ENCODE data around the gene PPP1R27. TPM values are rescaled to one million over a fixed set of nuclear protein-coding genes. Genes with fewer than 3 reads are reported as not detected.
A peak's percentile ranks its signal among the peaks of the same experiment; 100 is the strongest.

The PPP1R27 gene
- total RNA-seq, 2 donors from 2014 or later = not detected

DNA sequence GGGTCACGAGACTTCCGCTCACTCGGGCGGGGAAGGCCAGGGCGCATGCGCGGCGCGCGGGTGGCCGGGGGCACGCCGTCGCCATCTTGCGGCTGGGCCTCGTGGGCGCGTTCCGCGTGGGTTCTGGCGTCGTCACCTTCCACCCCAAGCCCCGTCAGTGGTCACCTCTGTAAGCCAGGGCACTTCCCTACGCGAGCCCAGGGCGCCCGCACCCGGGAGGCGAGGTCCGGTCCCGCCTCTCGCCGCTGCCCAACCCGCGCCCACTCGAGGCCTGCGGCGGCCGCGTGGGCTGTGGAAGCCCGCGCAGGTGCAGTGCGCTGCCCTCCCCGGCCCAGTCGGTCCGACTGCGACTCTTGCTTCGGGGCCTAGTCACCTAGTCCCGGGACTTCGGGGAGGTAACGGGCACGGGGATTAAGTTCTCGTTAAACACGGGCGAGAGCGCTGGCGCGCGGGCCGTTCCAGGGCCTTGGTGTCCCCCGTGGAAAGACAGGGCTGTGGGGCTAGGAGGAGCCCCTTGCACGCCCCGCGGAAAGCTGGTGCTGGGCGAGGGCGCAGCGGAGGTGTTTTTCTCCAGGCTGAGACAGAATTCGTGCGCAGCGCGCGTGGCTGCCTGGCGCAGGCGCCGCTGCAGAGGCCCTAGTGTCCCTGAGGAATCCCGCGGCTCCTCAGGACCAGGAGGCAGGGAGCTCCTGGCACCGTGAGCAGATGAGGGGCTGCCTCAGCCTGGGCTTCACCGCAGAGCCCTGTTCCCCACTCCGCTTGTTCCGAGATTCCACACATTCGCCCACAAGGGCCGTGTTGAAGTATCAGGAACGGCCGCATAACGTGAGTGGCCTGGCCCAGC lies 36.8 kb upstream of the PPP1R27 start:
- peaks cover 24% of the 10 kb centered on the region for H3K4me1 ChIP-seq
- TF ChIP-seq, protein P1, sequence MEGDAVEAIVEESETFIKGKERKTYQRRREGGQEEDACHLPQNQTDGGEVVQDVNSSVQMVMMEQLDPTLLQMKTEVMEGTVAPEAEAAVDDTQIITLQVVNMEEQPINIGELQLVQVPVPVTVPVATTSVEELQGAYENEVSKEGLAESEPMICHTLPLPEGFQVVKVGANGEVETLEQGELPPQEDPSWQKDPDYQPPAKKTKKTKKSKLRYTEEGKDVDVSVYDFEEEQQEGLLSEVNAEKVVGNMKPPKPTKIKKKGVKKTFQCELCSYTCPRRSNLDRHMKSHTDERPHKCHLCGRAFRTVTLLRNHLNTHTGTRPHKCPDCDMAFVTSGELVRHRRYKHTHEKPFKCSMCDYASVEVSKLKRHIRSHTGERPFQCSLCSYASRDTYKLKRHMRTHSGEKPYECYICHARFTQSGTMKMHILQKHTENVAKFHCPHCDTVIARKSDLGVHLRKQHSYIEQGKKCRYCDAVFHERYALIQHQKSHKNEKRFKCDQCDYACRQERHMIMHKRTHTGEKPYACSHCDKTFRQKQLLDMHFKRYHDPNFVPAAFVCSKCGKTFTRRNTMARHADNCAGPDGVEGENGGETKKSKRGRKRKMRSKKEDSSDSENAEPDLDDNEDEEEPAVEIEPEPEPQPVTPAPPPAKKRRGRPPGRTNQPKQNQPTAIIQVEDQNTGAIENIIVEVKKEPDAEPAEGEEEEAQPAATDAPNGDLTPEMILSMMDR (IDR thresholded peaks at IDR 0.05) = no peak
- intact Hi-C loops (cut with DNase I) = no loop called here

DNA sequence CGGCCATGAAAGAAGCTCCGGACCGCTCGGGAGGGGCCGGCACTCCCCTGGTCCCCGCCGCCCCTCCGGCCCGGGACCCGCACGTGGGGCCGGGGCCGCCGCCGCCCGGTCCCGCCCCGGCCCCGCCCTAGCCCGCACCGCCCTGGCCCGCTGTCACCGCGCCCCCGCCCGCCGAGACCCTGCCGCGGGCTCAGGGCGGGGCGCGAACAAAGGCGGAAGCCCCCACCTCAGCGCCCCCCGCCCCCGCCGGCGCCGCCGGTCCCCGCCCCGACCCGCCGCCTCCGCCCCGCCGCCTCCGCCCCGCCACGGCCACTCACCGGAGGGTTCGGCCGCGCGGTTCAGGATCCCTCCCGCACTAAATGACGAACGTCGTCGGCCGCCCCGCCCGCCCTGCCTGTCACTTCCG lies 36.1 kb upstream of the PPP1R27 start, which contains the start of gene ARHGDIA:
Gene ARHGDIA (minus strand): TSS at position 357 of the 406 bp plus-strand sequence. CDS start 1,407 bp downstream, outside the sequence.
- H3K9ac ChIP-seq (ENCODE audit: low read depth in 2 of 2, low read length in 2 of 2) = peak within 1 kb of the TSS; percentile 99 to 100
- H3K27me3 ChIP-seq = no peaks in the 10 kb centered on the region
- TF ChIP-seq, protein P1 (IDR thresholded peaks at IDR 0.05) = no peak
- peaks cover 30% of the 10 kb centered on the region for H3K4me1 ChIP-seq
- H3K36me3 ChIP-seq = no peaks in the 10 kb centered on the region
- peak within 1 kb of the TSS; percentile 99 for H3K27ac ChIP-seq
- intact Hi-C loops (cut with DNase I) = no loop called here
- H3K9me3 ChIP-seq = no peaks in the 10 kb centered on the region
- no peak for DNase-seq
- H3K4me3 ChIP-seq = peak within 1 kb of the TSS; percentile 98

More for the DNA sequence above, 36.8 kb upstream of the PPP1R27 start:
- DNase-seq = peak; percentile 96
- H3K9ac ChIP-seq (ENCODE audit: low read depth in 2 of 2, low read length in 2 of 2) = peak overlapping the region; percentile 98 to 100
- no peaks in the 10 kb centered on the region for H3K9me3 ChIP-seq
- peak overlapping the region; percentile 99 for H3K27ac ChIP-seq
- H3K36me3 ChIP-seq = no peaks in the 10 kb centered on the region
- H3K4me3 ChIP-seq = peak overlapping the region; percentile 98
- no peaks in the 10 kb centered on the region for H3K27me3 ChIP-seq

DNA sequence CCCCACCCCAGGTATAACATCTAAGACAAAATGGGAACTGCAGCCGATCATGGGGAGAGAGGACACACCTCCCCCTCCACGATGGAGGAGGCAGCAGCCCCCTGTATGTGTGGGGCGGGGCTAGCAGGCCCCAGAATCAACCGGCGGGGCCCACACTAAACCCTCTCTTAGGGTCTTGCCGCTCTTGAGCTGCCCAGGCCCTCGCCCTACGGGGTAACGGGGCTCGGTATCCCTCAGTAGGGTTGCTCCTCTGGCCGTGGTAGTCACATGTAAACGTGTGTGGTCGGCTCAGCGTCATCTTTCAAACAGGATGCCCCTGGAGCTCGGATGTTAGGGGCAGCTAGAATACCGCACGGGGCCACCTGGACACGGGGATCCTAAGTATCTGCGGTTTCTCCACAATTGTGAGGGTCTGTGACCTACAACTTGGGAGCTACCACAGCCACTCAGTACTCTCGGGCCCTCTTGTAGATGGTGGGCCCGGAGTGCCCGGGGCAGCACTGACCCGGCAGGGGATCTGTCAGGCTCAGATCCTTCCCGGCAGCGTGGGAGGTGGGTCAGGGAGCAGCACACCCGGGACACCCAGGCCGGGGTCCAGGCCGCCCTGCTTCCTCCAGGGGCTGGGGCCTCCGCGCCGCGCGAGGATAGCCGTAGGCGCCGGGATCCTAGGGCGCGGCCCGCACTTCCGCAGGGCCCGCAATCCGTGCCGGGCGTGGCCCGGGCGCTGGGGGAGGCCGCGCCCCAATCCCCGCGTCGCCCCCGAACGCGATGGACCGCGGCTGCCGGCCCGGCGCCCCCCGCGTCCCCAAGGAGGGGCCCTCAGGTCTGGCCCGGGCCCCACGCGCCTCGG lies 35.5 kb upstream of the PPP1R27 start:
- Histone ChIP-seq H3K4me1 (peaks cover 36% of the 10 kb centered on the region), H3K27me3 (no peaks in the 10 kb centered on the region), H3K9ac (ENCODE audit: low read depth in 2 of 2, low read length in 2 of 2) (peak overlapping the region; percentile 99 to 100), H3K9me3 (no peaks in the 10 kb centered on the region), H3K4me3 (peak overlapping the region; percentile 88), H3K27ac (peak overlapping the region; percentile 99), H3K36me3 (no peaks in the 10 kb centered on the region)
- DNase-seq = peak; percentile 41
- TF ChIP-seq, protein P1 (IDR thresholded peaks at IDR 0.05) = no peak
- intact Hi-C loops (cut with DNase I) = no loop called here

DNA sequence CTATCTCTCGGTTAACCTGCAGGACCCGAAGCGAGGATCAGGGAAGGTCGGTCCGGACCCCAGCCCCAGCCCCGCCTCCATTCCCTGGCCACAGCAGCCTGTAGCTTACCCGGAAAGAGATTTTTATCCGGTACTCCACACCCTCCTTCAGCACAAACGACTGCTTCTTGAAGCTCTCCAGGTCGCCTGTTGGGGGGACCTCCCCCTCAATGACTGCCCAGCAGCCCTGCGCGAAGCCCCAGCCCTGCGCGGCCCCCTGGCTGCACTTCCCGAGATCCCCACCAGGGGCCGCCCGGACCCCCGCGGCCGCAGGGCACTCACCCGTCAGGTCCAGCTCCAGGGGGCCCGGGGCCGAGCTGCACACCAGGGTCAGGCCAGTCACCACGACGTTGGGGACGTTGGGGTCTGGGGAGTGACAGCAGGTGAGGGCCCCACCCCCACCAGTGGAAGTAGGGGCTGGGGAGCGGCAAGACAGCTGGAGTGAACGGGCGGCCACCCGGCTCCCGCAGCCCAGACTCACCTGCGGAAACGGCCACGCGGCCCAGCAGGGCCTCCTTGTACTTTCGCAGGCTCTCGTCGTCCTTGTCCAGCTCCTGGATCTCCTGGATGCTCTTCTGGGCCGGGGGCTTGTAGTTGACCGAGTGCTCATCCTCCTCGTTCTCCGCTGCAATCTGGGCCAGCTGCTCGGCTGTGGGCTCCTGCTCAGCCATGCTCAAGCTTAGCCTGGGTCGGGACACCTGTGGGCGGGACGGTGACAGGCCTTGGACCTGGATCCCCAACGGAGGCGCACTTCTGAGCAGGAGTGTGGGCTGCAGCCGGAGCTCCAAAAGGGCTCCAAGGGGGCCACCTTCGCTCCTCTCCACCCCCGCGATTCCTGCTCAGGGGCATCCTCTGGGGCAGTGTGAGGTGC lies 34.6 kb upstream of the PPP1R27 start:
- Histone ChIP-seq H3K4me3 (peak overlapping the region; percentile 88), H3K9ac (ENCODE audit: low read depth in 2 of 2, low read length in 2 of 2) (peak overlapping the region; percentile 99 to 100), H3K36me3 (no peaks in the 10 kb centered on the region), H3K9me3 (no peaks in the 10 kb centered on the region), H3K27ac (peak overlapping the region; percentile 99), H3K27me3 (no peaks in the 10 kb centered on the region), H3K4me1 (peaks cover 41% of the 10 kb centered on the region)
- intact Hi-C loops (cut with DNase I) = no loop called here
- TF ChIP-seq, protein P1 (IDR thresholded peaks at IDR 0.05) = peak; percentile 88
- DNase-seq = peak; percentile 45

Data from colonic mucosa (tissue), 4 donors.